ENCODE results near the gene USP8.
"Not testable (repeated sequence)": the region's sequence is repeated elsewhere in the genome, so short reads cannot be mapped to it uniquely, and the experiment has no call there.

Gene USP8

DNA sequence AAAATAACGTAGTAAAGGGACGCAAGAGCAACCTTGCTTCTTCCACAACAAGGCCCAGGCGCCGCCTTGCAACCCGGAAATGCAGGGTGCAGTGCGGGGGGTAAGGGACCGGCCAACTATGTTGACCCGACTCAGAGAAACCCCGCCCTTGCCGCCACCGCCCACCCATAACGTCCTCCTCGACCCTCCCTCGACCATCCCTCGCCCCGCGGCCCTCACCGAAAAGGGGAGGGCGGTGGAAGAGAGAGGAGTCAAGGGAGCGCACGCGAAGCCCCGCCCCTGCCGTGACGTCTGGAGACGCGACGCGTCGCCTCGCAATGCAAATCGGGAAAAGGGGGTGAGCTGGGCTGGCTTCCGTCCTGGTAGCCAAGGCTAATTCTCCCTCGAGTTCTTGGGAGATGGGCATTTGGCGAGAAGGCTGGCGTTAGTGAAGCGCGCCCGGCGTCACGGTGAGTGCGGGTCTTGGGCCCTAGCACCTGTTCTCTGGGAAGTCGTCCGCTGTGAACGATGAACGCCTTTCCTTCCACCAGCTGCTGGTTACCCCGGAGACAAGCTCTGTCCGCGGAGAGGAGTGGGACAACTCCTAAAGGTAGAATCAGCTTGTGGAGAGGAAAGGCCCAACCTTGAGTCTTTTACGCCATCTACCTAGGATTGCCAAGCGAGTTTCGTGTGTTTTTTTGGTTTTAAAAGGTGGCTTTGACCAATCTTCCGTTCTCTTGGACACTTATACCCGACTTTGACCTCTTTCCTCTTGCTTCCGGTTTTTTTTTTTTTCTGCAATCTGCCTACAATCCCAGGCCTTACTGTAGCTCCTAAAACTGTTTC, at the start of gene USP8:
TSS of gene USP8 (plus strand) at position 340 of the 825 bp plus-strand sequence. CDS start 14,669 bp downstream, outside the sequence.
- DNase-seq (ENCODE audit: low read depth) = peak; percentile 96

DNA sequence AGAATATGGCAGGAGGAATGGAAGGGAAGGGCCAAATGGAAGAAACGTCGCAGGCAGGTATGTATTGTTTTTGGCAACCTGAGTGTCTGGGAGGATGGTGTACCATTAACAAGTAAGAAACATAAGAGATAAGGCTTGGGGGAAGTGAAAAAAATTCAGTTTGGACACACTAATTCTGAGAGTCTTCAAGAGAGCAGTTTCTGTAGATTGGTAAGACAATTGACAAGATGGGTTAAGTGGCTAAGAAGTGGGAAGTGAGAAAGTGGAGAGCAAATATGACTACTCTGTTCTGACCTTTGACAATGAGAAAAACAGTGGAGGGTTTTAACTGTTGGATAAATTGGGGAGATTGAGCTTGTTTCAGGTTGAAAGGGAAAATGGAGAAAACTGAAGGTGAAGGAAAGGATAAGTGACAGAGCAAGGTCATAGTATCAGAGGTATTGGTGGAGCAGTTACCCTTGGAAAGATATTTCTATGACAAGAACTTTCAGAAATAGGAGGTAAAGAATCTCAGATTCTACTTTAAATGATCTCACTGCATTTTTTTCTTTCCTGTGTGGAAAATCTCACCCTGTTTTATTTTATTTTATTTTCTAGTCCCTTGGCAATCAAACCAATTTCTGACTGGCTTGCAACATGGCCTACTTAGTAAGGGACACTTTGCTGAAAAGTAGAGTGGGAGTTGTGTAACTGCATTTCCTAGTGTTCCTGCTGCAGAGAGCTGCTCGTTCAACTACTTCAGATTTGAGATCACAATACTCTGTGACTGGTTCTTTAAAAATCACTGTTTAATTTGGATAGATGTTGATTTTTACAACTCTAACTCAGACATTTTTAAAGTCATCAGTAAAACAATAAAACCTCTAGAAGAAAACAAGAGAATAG, 46.1 kb upstream of the USP8 start:
- no peak for DNase-seq (ENCODE audit: low read depth)

DNA sequence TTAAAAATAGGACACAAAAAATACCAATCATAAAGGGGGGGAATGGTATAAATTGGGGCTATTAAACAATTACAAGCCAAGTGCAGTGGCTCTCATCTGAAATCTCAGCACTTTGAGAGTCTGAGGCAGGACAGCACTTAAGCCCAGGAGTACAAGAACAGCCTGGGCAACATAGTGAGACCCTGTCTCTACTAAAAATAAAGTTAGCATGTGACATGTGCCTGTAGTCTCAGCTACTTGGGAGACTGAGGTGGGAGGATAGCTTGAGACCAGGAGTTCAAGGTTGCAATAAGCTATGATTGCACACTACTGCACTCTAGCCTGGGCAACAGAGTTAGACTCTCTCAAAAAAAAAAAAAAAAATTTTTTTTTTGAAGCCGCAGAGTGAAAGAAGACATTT, 45.4 kb upstream of the USP8 start:
- DNase-seq (ENCODE audit: low read depth) = no peak

DNA sequence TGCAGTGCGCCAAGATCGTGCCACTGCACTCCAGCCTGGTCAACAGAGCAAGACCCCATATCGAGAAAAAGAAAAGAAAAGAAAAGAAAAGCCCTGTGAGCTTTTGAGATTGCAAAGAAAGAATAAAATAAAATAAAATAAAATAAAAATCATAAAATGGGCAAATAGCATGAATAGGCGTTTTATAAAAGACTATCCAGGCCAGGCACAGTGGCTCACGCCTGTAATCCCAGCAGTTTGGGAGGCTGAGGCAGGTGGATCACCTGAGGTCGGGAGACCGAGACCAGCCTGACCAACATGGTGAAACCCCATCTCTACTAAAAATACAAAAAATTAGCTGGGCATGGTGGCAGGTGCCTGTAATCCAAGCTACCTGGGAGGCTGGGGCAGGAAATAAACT, 44.8 kb upstream of the USP8 start:
- DNase-seq (ENCODE audit: low read depth) = not testable (repeated sequence)

DNA sequence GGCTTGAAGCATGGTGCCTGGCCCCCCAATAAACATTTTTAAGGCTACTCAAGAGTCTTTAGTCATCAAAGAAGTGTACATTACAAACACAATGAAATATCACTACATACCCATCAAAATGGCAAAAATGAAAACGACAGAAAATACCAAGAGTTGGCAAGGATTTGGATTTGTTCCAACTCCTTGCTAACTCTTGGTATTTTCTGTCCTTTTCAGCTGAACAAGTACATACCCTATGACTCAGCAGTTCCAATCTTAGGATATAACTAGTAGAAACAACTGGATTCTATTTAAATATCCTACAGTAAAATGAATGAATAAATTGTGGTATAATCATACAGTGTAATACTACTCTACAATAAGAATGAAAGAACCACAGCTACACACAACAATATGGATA, 44.1 kb upstream of the USP8 start:
- DNase-seq (ENCODE audit: low read depth) = peak; percentile 21

DNA sequence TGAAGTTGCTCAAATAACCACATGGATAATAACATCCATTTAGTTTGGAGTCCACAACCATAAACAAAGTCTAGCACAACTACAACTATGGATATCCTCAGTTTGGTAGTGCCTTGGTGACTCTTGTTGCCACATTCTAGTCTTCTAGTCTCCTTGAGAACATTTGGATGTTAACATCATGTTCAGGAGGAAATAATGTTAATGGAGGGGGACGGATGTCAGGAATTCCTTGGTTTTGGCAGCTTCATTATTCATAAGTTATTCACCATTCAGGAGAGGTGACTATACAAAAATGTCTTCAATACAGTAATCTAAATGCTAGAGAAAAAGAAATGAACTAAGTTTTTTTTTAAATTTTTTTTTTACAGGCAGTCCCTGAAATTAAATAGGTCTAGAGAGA, 42.8 kb upstream of the USP8 start:
- DNase-seq (ENCODE audit: low read depth) = peak; percentile 33

DNA sequence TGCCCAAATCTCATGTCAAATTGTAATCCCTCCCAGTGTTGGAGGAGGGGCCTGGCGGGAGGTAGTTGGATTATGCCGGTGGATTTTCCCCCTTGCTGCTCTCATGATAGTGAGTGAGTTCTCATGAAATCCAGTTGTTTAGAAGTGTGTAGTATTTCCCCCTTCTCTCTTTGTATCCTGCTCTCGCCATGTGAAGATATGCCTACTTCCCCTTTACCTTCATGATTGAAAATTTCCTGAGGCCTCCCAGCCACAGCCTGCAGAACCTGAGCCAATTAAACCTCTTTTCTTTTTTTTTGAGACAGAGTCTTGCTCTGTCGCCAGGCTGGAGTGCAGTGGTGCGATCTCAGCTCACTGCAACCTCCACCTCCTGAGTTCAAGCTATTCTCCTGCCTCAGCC, 41.8 kb upstream of the USP8 start:
- DNase-seq (ENCODE audit: low read depth) = not testable (repeated sequence)

DNA sequence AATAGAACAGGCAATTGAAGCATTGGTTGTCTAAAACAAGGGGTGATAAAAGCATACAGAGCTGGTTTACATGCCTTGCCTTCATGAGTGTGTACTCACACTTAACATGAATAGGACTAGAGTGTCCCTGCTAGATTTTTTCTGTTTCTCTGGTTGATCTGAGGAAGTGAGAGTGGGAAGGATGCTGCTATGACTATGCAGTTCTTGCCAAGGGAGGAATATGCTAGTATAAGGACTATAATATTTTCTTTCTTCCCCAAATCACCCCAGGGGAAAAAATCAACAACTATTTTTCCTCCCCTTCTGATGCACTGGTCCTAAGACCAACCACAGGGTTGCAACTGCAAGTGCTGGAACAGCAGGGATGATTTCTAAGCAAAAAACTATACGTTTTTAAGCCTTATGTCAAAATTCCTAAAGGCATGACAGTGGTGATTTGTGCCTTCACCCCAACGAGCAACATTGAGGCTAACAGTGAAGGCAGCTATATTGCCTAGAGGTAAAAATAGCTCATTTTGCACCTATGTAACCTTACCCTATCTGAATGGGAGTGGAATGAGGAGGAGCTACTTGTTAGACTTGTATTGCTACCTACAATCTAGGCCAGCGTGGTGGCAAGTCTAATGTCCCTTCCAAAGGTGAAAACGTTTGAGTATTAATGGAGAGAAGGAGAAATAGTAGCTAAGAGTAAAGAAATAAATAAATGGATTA, 33.5 kb upstream of the USP8 start:
- DNase-seq (ENCODE audit: low read depth) = peak; percentile 6

DNA sequence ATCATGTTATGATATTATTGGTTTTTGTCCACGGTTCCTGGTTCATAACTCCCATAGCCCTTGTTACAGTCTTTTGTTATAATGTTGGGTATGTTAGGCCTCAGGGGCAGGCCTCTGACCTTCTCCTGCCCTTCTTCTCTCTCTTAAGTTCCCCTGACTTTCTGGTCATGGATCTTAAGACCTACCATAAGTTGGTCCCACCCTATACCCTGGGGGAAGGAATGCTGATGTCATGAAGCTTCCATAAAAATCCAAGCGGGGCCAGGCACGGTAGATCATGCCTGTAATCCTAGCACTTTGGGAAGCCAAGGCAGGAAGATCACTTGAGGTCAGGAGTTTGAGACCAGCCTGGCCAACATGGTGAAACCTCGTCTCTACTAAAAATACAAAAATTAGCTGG, 32.6 kb upstream of the USP8 start:
- DNase-seq (ENCODE audit: low read depth) = peak; percentile 39

DNA sequence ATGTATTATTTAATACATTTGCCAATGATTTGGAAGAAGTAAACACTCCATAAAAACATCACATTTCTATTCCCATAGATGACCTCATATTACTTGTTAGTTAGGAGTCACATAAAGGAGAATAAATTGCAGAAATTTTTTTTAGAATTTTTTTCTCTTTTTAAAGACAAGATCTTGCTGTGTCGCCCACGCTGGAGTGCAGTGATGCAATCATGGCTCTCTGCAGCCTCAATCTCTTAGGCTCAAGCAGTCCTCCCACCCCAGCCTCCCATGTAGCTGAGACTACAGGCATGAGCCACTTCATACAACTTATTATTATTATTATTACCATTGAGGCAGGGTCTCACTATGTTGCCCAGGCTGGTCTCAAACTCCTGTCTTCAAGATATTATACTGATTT, 12.3 kb upstream of the USP8 start:
- no peak for DNase-seq (ENCODE audit: low read depth)

DNA sequence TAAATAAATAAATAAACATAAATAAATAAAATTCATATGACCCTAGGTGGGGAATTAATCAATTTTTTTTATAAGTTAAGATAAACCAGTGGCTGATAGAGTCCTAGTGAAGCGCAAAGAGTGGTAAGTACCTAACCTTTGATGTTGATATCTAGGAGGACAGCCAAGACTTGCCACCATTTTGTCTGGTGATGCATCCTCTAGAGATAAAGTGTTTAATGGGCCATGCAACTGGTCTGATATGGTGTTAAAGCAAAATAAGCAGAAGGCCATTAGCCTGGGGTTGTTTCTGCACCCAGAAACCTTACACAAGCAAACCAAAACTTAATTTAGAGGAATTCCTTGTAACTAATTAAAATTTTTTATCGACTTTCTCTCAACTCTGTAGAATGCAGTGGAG, 9.6 kb upstream of the USP8 start:
- no peak for DNase-seq (ENCODE audit: low read depth)

DNA sequence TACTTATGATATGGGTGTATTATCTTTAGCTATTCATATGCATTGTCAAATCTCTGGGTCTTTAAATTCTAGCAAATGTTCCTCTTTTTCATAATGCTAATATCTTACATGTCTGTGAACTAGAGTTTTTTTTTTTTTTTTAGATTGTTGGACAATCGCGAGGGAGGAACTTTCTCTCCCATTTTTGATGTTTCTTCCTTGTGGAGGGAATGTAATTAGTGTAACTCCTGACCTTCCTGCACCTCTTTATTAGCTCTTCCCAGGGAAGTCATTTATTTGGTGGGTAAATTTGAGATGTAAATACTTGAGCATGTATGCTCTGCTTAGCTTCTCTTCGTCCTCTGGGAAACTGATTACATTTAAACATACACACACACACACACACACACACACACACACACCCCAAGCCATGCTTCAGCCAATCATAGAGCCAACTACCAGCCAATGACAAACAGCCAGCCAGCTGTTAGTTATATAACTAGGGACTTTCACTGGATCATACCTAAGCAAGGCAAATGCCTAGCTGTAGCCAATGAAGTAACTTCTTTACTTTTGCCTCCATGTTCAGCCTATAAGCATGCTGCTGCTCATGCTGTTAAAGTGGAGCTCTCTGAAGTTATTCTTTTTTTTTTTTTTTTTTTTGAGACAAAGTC, 8.3 kb upstream of the USP8 start:
- DNase-seq (ENCODE audit: low read depth) = peak; percentile 25

DNA sequence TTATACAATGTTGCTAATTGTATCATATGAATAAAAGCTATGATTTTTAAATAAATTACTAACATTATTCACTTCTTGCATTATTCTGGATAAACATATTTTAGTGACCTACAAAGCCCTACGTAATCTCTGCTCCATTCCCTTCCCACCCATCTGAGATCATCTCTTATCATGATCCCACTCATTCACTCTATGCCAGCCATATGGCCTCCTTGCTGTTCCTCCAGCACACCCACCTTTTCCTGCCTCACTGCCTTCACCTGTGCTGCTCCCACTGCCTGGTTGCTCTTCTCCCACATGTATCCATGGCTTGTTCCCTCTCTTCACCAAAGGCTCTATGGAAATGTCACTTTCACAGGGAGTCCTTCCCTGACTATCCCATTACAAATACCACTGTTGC, 7.3 kb upstream of the USP8 start:
- no peak for DNase-seq (ENCODE audit: low read depth)

DNA sequence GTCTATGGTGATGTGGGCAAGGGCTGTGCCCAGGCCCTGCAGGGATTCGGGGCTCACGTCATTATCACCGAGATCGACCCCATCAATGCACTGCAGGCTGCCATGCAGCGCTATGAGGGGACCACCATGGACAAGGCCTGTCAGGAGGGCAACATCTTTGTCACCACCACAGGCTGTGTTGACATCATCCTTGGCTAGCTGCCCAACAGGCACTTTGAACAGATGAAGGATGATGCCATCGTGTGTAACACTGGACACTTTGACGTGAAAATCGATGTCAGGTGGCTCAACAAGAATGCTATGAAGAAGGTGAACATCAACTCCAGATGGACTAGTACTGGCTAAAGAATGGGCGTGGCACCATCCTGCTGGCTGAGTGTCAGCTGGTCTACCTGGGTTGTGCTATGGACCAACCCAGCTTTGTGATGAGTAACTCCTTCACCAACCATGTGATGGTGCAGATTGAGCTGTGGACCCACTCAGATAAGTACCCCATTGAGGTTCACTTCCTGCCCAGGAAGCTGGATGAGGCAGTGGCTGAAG, 6.1 kb upstream of the USP8 start:
- DNase-seq (ENCODE audit: low read depth) = peak; percentile 25

DNA sequence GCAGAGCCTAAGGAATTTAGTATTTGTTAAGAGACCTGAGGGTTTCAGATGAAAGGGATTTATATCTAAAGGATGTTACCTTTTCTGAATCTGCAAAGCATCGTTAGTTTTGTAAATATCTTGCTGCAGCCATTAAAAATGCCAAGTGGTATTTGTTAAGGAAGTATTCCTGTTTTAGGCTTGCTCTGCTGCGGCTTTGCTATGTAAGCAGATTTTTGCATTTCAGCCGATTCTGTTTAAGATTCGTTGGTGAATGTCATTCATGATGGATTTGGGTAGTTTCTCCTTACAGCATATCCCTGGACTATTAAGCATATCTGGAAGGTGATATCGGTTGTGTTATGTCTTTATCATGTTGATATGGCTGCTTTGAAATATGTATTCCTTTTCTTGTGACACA, 1.0 kb downstream of the USP8 start:
- peak; percentile 21 for DNase-seq (ENCODE audit: low read depth)

DNA sequence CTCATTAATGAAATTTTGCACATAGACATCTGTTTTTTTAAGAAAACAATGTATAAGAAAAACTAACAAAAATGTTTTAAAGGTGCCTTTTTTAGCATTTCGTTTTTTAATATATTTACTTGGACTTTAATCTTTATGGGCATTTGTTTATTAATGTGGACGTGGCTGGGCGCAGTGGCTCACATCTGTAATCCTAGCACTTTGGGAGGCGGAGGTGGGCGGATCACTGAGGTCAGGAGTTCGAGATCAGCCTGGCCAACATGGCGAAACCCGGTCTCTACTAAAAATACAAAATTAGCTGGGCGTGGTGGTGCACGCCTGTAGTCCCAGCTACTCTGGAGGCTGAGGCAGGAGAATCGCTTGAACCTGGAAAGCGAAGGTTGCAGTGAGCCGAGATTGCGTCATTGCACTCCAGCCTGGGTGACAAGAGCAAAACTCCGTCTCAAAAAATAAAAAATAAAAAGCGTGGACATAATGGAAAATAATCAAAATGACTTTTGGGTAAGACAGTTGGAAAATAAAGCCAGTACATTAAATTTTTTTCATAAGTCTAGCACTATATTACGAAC, 1.6 kb downstream of the USP8 start:
- not testable (repeated sequence) for DNase-seq (ENCODE audit: low read depth)

DNA sequence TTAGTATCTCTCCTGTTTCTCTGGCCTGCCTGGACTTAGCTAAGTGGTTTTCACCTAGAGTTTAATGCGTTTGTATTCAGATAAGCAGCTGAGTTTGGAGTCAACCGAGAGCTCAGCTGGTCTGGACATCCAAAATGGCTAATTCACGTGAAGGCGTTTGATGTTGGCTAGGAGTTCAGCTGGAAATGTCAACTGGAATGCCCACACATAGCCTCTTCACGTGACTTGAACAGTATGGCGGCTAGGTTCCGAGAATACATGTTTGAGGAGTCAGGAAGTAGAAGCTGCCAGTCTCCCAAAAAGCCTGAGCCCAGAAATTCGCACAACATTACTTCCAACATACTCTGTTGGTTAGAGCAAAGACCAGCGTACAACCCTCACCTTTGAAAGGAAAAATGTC, 2.2 kb downstream of the USP8 start:
- DNase-seq (ENCODE audit: low read depth) = no peak

DNA sequence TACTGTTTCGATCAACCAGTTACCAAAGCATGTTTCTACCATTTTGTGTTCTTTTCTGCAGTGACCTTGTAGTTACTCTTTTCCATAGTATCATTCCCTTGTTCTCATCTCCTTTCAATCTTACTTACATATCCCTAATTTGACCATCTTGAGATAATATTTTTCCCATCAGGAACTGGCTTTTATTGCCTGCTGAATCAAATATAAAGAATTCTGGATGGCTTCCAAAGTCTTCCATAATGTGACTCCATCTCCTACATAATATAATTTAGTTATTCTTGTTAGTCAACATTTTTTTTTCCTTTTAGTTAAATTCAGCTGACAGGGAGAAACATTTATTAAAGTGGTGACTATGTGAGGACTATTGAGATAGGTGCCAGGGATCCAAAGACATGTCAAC, 7.0 kb downstream of the USP8 start:
- DNase-seq (ENCODE audit: low read depth) = peak; percentile 72

DNA sequence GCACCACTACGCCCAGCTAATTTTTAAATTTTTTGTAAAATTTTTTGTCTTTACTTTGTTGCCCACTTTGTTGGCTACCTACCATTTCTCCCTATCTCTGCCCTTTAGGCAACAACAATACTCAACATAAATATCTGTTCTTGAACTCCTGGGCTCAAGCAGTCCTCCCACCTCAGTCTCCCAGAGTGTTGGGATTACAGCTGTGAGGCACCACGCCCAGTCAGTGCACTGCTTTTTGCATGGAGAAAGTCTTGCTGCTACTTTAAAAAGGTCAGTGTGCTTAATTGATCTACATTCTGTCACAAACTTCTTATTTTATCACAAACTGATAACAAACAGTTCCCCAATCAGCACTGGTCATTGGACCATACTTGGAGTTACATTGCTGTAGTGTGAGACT, 8.0 kb downstream of the USP8 start:
- DNase-seq (ENCODE audit: low read depth) = no peak

DNA sequence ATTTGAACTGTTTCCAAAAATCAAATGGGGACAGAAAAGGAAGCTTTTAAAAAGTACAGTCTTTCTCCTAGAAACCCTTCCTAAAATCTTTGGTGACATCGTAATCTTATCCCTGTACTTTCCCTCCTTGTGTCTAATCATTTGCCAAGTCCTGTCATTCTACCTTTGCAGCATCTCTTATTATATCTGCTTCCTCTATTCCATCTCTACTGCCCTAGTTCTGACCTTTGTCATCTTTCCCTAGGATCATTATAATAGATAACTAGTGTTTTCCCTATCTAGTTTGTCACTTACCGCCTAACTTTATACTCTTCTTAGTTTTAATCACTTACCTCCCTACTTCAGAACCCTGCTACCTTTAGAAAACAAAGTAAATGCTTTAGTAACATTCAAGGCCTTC, 11.6 kb downstream of the USP8 start:
- DNase-seq (ENCODE audit: low read depth) = no peak

DNA sequence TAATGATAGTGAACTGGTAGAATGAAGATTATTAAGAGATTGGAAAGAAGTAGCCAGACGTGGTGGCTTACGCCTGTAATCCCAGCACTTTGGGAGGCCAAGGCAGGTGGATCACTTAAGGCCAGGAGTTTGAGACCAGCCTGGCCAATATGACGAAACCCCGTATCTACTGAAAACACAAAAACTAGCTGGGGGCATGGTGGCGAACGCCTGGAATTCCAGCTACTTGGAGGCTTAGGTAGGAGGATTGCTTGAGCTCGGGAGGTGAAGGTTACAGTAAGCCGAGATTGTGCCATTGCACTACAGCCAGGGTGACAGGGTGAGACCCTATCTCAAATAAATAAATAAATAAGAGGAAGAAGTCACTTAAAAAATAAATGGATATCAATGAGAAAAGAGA, 14.0 kb downstream of the USP8 start:
- no peak for DNase-seq (ENCODE audit: low read depth)
